Adrenal gland (tissue), 12 donors: ENCODE data around the gene HAUS7. TPM values are rescaled to one million over a fixed set of nuclear protein-coding genes. Genes with fewer than 3 reads are reported as not detected.

Experiments
- DNase-seq, 7 donors: peaks; one replicate each; pipeline ENCODE4 v3.0.0-alpha.2; 2019 to 2020
- H3K27ac ChIP-seq, 5 donors: fragments of 200-600 bp; sonication (generic) in 4 of 5; 1 replicate in 3 of 5; 2 replicates in 2 of 5; pipeline versions ENCODE4 v1.5.1 to v1.8.0; 2016 to 2020; ENCODE audit warnings: mild to moderate bottlenecking in 1 of 5
- H3K27me3 ChIP-seq: fragments of 200-600 bp; 2 replicates; pipeline ENCODE4 v1.8.0; 2021
- H3K36me3 ChIP-seq, 2 donors: fragments of 200-600 bp; replicated peaks in 1 of 2; 1 replicate in 1 of 2; 2 replicates in 1 of 2; pipeline versions ENCODE4 v1.5.1 to v1.8.0; 2018 to 2022
- H3K4me1 ChIP-seq, 2 donors: fragments of 200-600 bp; replicated peaks in 1 of 2; 1 replicate in 1 of 2; 2 replicates in 1 of 2; pipeline versions ENCODE4 v1.5.1 to v1.8.0; 2018 to 2021
- H3K4me3 ChIP-seq, 4 donors: fragments of 200-600 bp; sonication (generic) in 3 of 4; one replicate each; pipeline ENCODE4 v1.5.1; 2016 to 2018
- H3K9me3 ChIP-seq, 3 donors: fragments of 200-600 bp; sonication (generic) in 1 of 3; replicated peaks in 1 of 3; 1 replicate in 2 of 3; 2 replicates in 1 of 3; pipeline versions ENCODE4 v1.5.1 to v1.8.0; 2016 to 2021
- POLR2A ChIP-seq, 2 donors: fragments of 450-650 bp; IDR thresholded peaks; one replicate each; pipeline ENCODE4 v1.6.1; 2017; ENCODE audit warnings: antibody characterized with exemption in 2 of 2, mild to moderate bottlenecking in 2 of 2, moderate library complexity in 1 of 2
- WGBS, 4 donors: extraction: QIAGEN DNeasy Blood & Tissue Kit in 2 of 4; methylation state at CpG; one replicate each; pipeline versions ENCODE4 v1.1.5 to v1.1.7; 2013 to 2017; 5-methylcytosine and 5-hydroxymethylcytosine counted together
- intact Hi-C, 2 donors: fragments of 100-400 bp; cut with DNase I; formaldehyde crosslinking; loops; one replicate each; pipeline versions ENCODE4 v1.14.1 to v1.15.0; 2022 to 2023
- polyA plus RNA-seq, 3 donors: library from polyadenylated mRNA; stranded (reverse); fragments of 200-250 nt in 2 of 3; fragments of 350-450 nt in 1 of 3; fragmentation: Illumina TruSeq in 1 of 3; extraction: RNeasy Lipid Tissue Mini Kit (QIAGEN cat#74804) in 1 of 3; gene quantifications; one replicate each; pipeline ENCODE4 v1.2.3, GENCODE V29; 2013 to 2014
- total RNA-seq, 9 donors: library from RNA; depleted of rRNA in 4 of 9; stranded (reverse); fragments of >200 nt in 4 of 9; fragments of 120-200 nt in 1 of 9; fragmentation: NEBNext Ultra II Directional in 1 of 9; extraction: Animal tissue kit (Norgen Biotek cat#: 25700) in 1 of 9; gene quantifications; one replicate each; pipeline versions ENCODE4 v1.1.0 to v1.2.4, GENCODE V29; 2013 to 2023
- TF ChIP-seq, protein P1 (sequence below), 6 experiments: fragments of 450-650 bp in 4 of 6; fragments of 200-600 bp in 2 of 6; sonication (generic) in 1 of 6; IDR thresholded peaks; 1 replicate in 5 of 6; 2 replicates in 1 of 6; pipeline versions ENCODE4 v1.5.1 to v1.8.0; 2016 to 2021; ENCODE audit warnings: antibody characterized with exemption in 6 of 6, mild to moderate bottlenecking in 2 of 6, moderate library complexity in 1 of 6
- donor health status: healthy with polysubstance abuse.
- donor health status: Bipolar disorder and iron deficiency.
- donor health status: DM: yes; HTN: yes; CAD: no.
- donor health status: DM: no; HTN: no; CAD: no.
- donor health status: DM: no; HTN: no; CAD: no.
- donor health status: DM: yes; HTN: yes; CAD: no.

The HAUS7 gene
- total and polyA plus RNA-seq, 12 donors = 7.3 to 111 (median 19.3) TPM

DNA sequence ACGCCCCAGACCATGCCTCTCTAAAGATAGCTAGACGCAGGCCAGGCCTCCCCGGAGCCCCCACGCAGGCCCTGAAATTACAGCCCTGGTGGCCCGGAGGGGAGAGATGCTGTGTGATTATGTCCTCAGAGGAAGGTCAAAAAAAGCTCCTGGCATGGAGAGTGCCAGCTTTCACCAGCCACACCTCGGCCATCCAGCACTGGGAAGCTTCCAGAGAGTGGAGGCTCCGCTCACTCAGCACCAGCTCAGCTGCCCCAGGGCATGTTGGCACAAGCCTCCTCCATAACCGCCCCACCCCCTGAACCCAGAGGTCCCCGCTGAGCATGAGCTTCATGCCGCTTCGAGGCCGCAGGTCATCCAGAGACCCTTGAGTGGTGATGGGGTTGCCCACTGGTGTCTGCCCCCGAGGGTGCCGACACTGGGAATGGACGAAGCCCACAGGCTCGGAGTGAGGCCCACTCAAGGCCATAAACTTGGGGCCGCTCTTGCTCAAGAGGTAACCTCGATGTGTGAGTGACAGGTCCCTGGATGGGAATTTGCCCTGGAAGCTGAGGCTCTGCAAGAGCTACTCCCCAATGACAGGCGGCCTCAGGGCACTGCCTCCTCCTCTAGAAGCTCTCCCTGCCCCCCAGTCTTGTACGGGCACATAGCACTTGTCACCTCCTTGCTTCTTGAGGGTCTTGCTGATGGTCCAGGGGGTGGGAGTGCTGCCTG lies 20.0 kb upstream of the HAUS7 start:
- WGBS, 4 donors = 80 to 100% (median 86%) methylated on average over 1 to 20 of the region's 20 CpGs
- no peaks in the 10 kb centered on the region for H3K9me3 ChIP-seq
- H3K4me3 ChIP-seq = no peak overlapping the region
- intact Hi-C loops = no loop called here
- no peak for TF ChIP-seq POLR2A (IDR thresholded peaks at IDR 0.05)
- TF ChIP-seq, protein P1, sequence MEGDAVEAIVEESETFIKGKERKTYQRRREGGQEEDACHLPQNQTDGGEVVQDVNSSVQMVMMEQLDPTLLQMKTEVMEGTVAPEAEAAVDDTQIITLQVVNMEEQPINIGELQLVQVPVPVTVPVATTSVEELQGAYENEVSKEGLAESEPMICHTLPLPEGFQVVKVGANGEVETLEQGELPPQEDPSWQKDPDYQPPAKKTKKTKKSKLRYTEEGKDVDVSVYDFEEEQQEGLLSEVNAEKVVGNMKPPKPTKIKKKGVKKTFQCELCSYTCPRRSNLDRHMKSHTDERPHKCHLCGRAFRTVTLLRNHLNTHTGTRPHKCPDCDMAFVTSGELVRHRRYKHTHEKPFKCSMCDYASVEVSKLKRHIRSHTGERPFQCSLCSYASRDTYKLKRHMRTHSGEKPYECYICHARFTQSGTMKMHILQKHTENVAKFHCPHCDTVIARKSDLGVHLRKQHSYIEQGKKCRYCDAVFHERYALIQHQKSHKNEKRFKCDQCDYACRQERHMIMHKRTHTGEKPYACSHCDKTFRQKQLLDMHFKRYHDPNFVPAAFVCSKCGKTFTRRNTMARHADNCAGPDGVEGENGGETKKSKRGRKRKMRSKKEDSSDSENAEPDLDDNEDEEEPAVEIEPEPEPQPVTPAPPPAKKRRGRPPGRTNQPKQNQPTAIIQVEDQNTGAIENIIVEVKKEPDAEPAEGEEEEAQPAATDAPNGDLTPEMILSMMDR (IDR thresholded peaks at IDR 0.05) = no peak
- H3K4me1 ChIP-seq = no peaks in the 10 kb centered on the region
- DNase-seq = no peak
- peaks cover 3% of the 10 kb centered on the region for H3K27me3 ChIP-seq
- H3K36me3 ChIP-seq = no peaks in the 10 kb centered on the region
- H3K27ac ChIP-seq = no peak overlapping the region

DNA sequence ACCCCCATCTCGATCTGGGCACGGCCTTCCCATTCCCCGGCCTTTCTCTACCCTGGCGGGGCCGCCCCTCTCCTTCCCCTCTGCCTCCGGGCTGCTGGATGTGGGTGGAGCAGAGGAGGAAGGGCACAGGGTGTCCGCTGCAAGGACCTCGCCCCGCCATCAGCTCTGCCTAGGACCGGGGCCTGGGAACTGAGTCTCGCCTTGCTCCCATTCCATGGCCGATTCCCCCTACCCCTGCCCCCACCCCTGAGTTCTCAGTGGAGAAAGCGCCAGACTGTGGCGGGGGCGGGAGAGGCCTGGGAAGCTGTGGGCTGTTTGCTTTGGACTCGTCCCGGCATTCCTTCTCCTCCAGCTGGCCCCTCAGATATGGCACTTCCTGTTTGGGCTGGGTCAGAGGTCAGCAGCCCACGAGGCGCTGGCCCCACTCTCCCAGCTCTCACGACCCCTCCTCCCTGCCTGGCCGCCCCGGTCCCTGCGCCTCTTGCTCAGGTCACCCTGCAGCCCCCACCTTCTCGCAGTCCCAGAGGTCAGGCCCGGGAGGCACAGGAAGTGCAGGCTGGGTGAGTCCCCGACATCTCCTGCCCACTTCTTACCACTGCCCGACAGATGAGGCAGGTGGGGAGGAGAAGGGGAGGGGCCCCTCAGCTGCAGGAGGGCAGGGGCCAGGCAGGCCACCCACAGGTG lies 18.0 kb upstream of the HAUS7 start:
- intact Hi-C loops = no loop called here
- peak in 5 of 7 donors; percentile 19 to 64 (median 43) for DNase-seq
- Histone ChIP-seq H3K36me3 (no peaks in the 10 kb centered on the region), H3K27ac (peak overlapping the region in 3 of 5 donors; percentile 12 to 88 (median 47)), H3K4me3 (no peak overlapping the region), H3K4me1 (no peaks in the 10 kb centered on the region), H3K27me3 (no peaks in the 10 kb centered on the region), H3K9me3 (no peaks in the 10 kb centered on the region)
- TF ChIP-seq POLR2A (IDR thresholded peaks at IDR 0.05) = no peak
- TF ChIP-seq, protein P1 (IDR thresholded peaks at IDR 0.05) = no peak
- WGBS, 4 donors = 56 to 75% (median 61%) methylated on average over 4 to 26 of the region's 27 CpGs

DNA sequence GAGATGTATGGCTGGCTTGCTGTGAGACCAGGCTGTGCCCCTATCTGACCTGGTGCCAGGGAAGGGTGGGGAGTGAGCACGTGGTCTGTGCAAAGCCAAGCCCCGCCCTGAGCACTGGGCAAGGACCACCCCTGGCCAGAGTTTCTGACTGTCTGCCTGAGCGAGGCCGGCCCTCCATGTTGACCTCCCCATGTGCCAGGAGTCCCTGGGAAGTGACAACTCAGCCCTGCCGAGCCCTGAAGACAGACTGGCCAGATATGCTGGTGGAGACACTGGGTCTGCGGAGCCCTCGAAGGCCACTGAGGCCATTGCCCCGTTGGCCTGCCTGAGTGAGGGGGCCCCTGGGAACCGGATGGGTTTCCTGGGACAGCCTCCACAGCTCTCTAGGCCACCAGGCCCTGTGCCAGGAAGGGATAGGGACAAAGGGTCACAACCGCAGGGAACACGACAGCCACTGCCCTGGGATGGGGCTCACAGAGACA lies 17.3 kb upstream of the HAUS7 start:
- Histone ChIP-seq H3K27ac (peak overlapping the region in 3 of 5 donors; percentile 12 to 88 (median 47)), H3K4me1 (no peaks in the 10 kb centered on the region), H3K4me3 (no peak overlapping the region), H3K36me3 (no peaks in the 10 kb centered on the region), H3K9me3 (no peaks in the 10 kb centered on the region), H3K27me3 (no peaks in the 10 kb centered on the region)
- peak in 6 of 7 donors; percentile 31 to 61 (median 56) for DNase-seq
- TF ChIP-seq, protein P1 (IDR thresholded peaks at IDR 0.05) = no peak
- no peak for TF ChIP-seq POLR2A (IDR thresholded peaks at IDR 0.05)
- intact Hi-C loops = no loop called here
- 10 to 61% (median 38%) methylated on average over 2 to 11 of the region's 11 CpGs for WGBS, 4 donors

DNA sequence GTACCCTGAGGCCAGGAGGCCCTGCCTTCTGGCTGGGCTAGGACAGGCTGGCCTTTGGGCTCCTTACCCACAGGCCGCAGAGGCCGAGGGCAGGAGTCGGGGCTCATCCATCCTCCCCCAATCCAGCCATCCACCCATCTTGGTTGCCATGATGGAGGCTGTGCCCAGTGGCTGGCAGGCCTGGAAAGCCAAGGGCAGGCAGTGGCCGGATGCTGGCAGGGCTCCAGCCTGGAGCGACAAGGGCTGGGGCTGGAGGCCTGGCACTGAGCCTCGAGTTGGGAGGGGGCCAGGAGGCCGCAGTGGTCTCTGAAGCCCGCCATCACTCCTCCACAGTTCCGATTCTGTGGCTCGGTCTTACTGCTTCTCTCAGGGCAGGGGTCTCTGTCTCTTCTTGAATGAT lies 15.8 kb upstream of the HAUS7 start:
- Histone ChIP-seq H3K4me1 (no peaks in the 10 kb centered on the region), H3K36me3 (no peaks in the 10 kb centered on the region), H3K9me3 (no peaks in the 10 kb centered on the region), H3K4me3 (no peak overlapping the region), H3K27me3 (no peaks in the 10 kb centered on the region), H3K27ac (no peak overlapping the region)
- TF ChIP-seq, protein P1 (IDR thresholded peaks at IDR 0.05) = no peak
- no peak for TF ChIP-seq POLR2A (IDR thresholded peaks at IDR 0.05)
- DNase-seq = peak in 1 of 7 donors; percentile 26
- WGBS, 4 donors = 70 to 100% (median 74%) methylated on average over 2 to 10 of the region's 10 CpGs
- intact Hi-C loops = no loop called here
